GM18526 (cell line): ENCODE measurements around the gene CRYBA4.

Experiments used
- POLR2A ChIP-seq: IDR thresholded peaks from 3 replicates; pipeline ENCODE4 v1.6.1; 2011; ENCODE audit not compliant: insufficient read length; ENCODE audit errors: extremely low read depth

The CRYBA4 gene

GRCh38 chr22:26674211-26675190, 52.7 kb downstream of the CRYBA4 start:
- TF ChIP-seq POLR2A, result no peak

GRCh38 chr22:26675687-26676268, 54.0 kb downstream of the CRYBA4 start:
- no peak for TF ChIP-seq POLR2A

DNA sequence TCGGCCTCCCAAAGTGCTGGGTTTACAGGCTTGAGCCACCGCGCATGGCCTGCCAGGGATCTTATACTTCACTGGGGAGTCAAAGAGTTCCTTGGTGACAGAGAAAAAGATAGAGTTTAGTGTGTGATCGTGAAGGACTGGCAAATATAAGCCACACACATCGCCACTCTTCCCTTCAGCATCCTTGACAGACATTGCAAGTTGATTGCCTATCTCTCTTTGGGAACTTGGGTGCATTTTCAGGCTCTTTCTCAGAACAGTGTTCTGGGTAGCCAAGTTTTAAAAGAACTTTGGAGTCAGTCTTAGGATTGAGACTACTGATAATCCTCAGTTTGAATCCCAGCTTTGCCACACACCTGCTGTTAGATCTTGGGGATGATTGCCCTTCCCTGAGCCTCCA, 55.5 kb downstream of the CRYBA4 start:
- TF ChIP-seq POLR2A, result no peak

- TF ChIP-seq POLR2A, result no peak
Measured at GRCh38 chr22:26679003-26679629, 57.4 kb downstream of the CRYBA4 start.
